Fibroblast of lung (primary cell): ENCODE data around the gene SDCCAG8.

ENCODE experiments used
- EZH2 ChIP-seq: IDR thresholded peaks from 2 replicates; pipeline ENCODE4 v1.5.1; 2012; ENCODE audit warnings: low read length, control low read depth, mild to moderate bottlenecking; ENCODE audit errors: missing control alignments
- TF ChIP-seq, protein P1 (sequence below), 2 donors: IDR thresholded peaks in 1 of 2; conservative IDR thresholded peaks in 1 of 2; 1 replicate in 1 of 2; 2 replicates in 1 of 2; pipeline ENCODE4 v1.5.1; 2011 to 2012; ENCODE audit warnings: low read length in 2 of 2, control low read depth in 1 of 2, inconsistent platforms in 1 of 2, low read depth in 1 of 2, mild to moderate bottlenecking in 1 of 2

DNA sequence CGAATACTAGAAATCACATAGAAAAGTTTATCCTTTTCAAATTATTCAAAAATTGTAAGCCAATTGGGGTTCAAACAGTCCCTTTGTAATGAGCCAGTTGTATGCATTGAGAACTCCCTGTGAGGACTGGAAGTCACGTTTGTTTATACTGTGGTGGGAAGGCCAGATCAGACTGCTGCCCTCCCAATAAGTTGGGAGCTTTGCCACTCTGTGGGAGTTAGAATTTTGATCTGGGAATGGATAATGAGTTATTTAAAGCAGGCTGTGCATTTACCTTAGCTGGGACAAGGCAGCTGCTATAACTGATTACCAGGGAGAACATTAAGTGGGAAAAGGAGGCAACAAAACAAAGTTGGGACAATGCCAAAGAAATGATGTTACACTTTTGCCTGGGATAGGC lies 178.8 kb downstream of the SDCCAG8 start:
- TF ChIP-seq, protein P1, sequence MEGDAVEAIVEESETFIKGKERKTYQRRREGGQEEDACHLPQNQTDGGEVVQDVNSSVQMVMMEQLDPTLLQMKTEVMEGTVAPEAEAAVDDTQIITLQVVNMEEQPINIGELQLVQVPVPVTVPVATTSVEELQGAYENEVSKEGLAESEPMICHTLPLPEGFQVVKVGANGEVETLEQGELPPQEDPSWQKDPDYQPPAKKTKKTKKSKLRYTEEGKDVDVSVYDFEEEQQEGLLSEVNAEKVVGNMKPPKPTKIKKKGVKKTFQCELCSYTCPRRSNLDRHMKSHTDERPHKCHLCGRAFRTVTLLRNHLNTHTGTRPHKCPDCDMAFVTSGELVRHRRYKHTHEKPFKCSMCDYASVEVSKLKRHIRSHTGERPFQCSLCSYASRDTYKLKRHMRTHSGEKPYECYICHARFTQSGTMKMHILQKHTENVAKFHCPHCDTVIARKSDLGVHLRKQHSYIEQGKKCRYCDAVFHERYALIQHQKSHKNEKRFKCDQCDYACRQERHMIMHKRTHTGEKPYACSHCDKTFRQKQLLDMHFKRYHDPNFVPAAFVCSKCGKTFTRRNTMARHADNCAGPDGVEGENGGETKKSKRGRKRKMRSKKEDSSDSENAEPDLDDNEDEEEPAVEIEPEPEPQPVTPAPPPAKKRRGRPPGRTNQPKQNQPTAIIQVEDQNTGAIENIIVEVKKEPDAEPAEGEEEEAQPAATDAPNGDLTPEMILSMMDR (conservative IDR thresholded peaks at IDR 0.05 in 1 of 2, IDR thresholded peaks at IDR 0.05 in 1 of 2; ENCODE audit: low read depth in 1 of 2, low read length in 2 of 2): no peak
- no peak for TF ChIP-seq EZH2
